CMK (cell line): ENCODE measurements around the gene JAKMIP3.

Experiments used
- DNase-seq: peaks from one replicate; pipeline ENCODE4 v3.0.0-alpha.2; 2010; ENCODE audit warnings: low read depth

Gene JAKMIP3

GRCh38 chr10:132098539-132099388, 33.0 kb downstream of the JAKMIP3 start:
- DNase-seq, result no peak

GRCh38 chr10:132099389-132100090, 33.8 kb downstream of the JAKMIP3 start:
- no peak for DNase-seq

GRCh38 chr10:132100091-132100481, 34.3 kb downstream of the JAKMIP3 start:
- no peak for DNase-seq

GRCh38 chr10:132100556-132101349, 35.0 kb downstream of the JAKMIP3 start:
- DNase-seq, result no peak

- DNase-seq, result no peak
These were observed 35.8 kb downstream of the JAKMIP3 start for GRCh38 chr10:132101529-132101928.

- DNase-seq, result no peak
These were observed 36.4 kb downstream of the JAKMIP3 start for GRCh38 chr10:132102071-132102716.

- no peak for DNase-seq
These were observed 37.0 kb downstream of the JAKMIP3 start for GRCh38 chr10:132102717-132103110.

- DNase-seq, result no peak
These were observed 37.6 kb downstream of the JAKMIP3 start for GRCh38 chr10:132103116-132103910.

- DNase-seq, result no peak
These were observed 38.3 kb downstream of the JAKMIP3 start for GRCh38 chr10:132104062-132104461.

- no peak for DNase-seq
These were observed 38.9 kb downstream of the JAKMIP3 start for GRCh38 chr10:132104471-132105301.

GRCh38 chr10:132105302-132105995, 39.7 kb downstream of the JAKMIP3 start:
- DNase-seq, result no peak

- DNase-seq, result no peak
These were observed 40.7 kb downstream of the JAKMIP3 start for GRCh38 chr10:132106431-132106830.

- DNase-seq, result no peak
These were observed 41.6 kb downstream of the JAKMIP3 start for GRCh38 chr10:132107186-132107948.

- DNase-seq, result no peak
These were observed 42.5 kb downstream of the JAKMIP3 start for GRCh38 chr10:132107949-132108877.

GRCh38 chr10:132109341-132110110, 43.8 kb downstream of the JAKMIP3 start:
- no peak for DNase-seq

GRCh38 chr10:132110111-132110521, 44.4 kb downstream of the JAKMIP3 start:
- no peak for DNase-seq

- no peak for DNase-seq
These were observed 45.0 kb downstream of the JAKMIP3 start for GRCh38 chr10:132110713-132111112.
